Measurements from ENCODE around the gene LASP1.

DNA sequence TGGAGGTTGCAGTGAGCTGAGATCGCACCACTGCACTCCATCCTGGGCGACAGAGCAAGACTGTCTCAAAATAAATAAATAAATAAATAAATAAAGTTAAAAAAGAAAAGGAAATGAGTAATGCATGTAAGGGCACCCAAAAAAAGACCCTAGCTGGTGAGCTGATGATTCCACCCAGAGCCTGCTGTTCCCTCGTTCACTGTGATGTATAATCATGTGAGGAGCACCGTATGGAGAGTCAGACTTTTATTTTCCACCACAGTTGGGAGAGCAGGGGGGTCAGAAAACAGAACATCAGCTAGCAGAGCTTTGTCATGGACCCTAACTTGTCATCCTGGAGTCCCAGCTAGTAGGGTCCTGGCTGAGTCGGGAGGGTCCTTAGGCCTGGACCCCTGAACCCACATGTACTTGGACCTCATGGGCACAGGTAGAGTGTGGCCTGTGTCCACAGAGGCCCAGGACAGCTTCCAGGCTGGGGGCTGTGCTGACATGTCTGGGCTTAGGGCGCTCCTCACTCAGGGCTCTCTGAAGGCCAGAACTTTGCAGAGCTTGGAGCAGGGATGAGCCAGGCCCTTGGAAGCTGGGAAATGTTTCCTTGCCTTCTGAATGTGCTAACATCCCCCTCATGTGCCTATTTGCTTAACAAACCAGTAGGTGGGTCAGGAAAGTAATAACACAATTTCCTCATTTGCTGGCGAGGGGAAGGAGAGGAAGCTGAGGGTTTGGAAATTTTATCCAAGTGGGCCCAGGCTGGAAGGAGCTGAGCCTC is 36.8 kb downstream of the LASP1 start:
- TF ChIP-seq CTCF (IDR thresholded peaks at IDR 0.05; ENCODE audit: poor library complexity, severe bottlenecking), result no peak
- TF ChIP-seq EZH2 (IDR thresholded peaks at IDR 0.05; ENCODE audit: borderline replicate concordance, insufficient read depth, low read length, poor library complexity, severe bottlenecking), result no peak
- TF ChIP-seq SMC3 (conservative IDR thresholded peaks at IDR 0.05; ENCODE audit: poor library complexity), result no peak
- TF ChIP-seq EP300 (conservative IDR thresholded peaks at IDR 0.05; ENCODE audit: poor library complexity, severe bottlenecking), result no peak

Measured in neural cell (in vitro differentiated cells).